ENCODE data around the gene ANAPC5. TPM values are rescaled to one million over a fixed set of nuclear protein-coding genes. Genes with fewer than 3 reads are reported as not detected.

ANAPC5 gene
- total RNA-seq, 4 donors from 2014 or later: 84.1 to 128 (median 91.8) TPM

- ATAC-seq (no peak), DNase-seq (no peak)
- no peaks in the 10 kb centered on the region for H3K27me3 ChIP-seq
- H3K4me1 ChIP-seq: no peaks in the 10 kb centered on the region
- intact Hi-C loops (cut with DNase I; ENCODE audit: low total_unique reads) (loop anchor here (1.0 kb wide), 1 partner anchor 110 kb away; no protein-coding TSS in a partner anchor), in situ Hi-C loops (cut with MboI; ENCODE audit: low sequenced_read_pairs in 4 of 4) (loop anchor here (5.0 to 10.0 kb wide), 4 partner anchors 104 to 114 kb away; no protein-coding TSS in a partner anchor)
- no peaks in the 10 kb centered on the region for H3K9me3 ChIP-seq
- H3K36me3 ChIP-seq: peaks cover 0 to 89% of the 10 kb centered on the region in 2 donors
- H3K27ac ChIP-seq: no peak overlapping the region
- no peak for TF ChIP-seq CTCF (IDR thresholded peaks at IDR 0.05 in 4 of 5, conservative IDR thresholded peaks at IDR 0.05 in 1 of 5)
- TF ChIP-seq POLR2A (IDR thresholded peaks at IDR 0.05): no peak
- no peak overlapping the region for H3K4me3 ChIP-seq
Observed at GRCh38 chr12:121333747-121334146, 18.5 kb downstream of the ANAPC5 start.

GRCh38 chr12:121331248-121331647 lies 21.0 kb downstream of the ANAPC5 start:
- H3K36me3 ChIP-seq: peaks cover 0 to 93% of the 10 kb centered on the region in 2 donors
- DNase-seq: no peak
- H3K4me1 ChIP-seq: peaks cover 0 to 8% of the 10 kb centered on the region in 2 donors
- ATAC-seq: no peak
- no peaks in the 10 kb centered on the region for H3K9me3 ChIP-seq
- TF ChIP-seq POLR2A (IDR thresholded peaks at IDR 0.05) (no peak), CTCF (IDR thresholded peaks at IDR 0.05 in 4 of 5, conservative IDR thresholded peaks at IDR 0.05 in 1 of 5) (no peak)
- no peaks in the 10 kb centered on the region for H3K27me3 ChIP-seq
- in situ Hi-C loops (cut with MboI; ENCODE audit: low sequenced_read_pairs in 4 of 4): loop anchor here (5.0 to 10.0 kb wide), 4 partner anchors 106 to 116 kb away; no protein-coding TSS in a partner anchor
- no peak overlapping the region for H3K27ac ChIP-seq
- intact Hi-C loops (cut with DNase I; ENCODE audit: low total_unique reads): no loop called here
- H3K4me3 ChIP-seq: no peak overlapping the region

- H3K9me3 ChIP-seq: no peaks in the 10 kb centered on the region
- no peak overlapping the region for H3K27ac ChIP-seq
- peaks cover 0 to 8% of the 10 kb centered on the region in 2 donors for H3K4me1 ChIP-seq
- in situ Hi-C loops (cut with MboI; ENCODE audit: low sequenced_read_pairs in 4 of 4) (loop anchor here (5.0 to 10.0 kb wide), 4 partner anchors 107 to 117 kb away; no protein-coding TSS in a partner anchor), intact Hi-C loops (cut with DNase I; ENCODE audit: low total_unique reads) (no loop called here)
- H3K36me3 ChIP-seq: peaks cover 0 to 95% of the 10 kb centered on the region in 2 donors
- DNase-seq: no peak
- H3K27me3 ChIP-seq: no peaks in the 10 kb centered on the region
- ATAC-seq: no peak
- H3K4me3 ChIP-seq: no peak overlapping the region
- TF ChIP-seq POLR2A (IDR thresholded peaks at IDR 0.05): no peak
- no peak for TF ChIP-seq CTCF (IDR thresholded peaks at IDR 0.05 in 4 of 5, conservative IDR thresholded peaks at IDR 0.05 in 1 of 5)
Observed at GRCh38 chr12:121330692-121331091, 21.5 kb downstream of the ANAPC5 start.

- TF ChIP-seq POLR2A (IDR thresholded peaks at IDR 0.05) (no peak), CTCF (IDR thresholded peaks at IDR 0.05 in 4 of 5, conservative IDR thresholded peaks at IDR 0.05 in 1 of 5) (no peak)
- Histone ChIP-seq H3K9me3 (no peaks in the 10 kb centered on the region), H3K4me1 (peaks cover 0 to 8% of the 10 kb centered on the region in 2 donors), H3K27me3 (no peaks in the 10 kb centered on the region), H3K27ac (no peak overlapping the region), H3K4me3 (no peak overlapping the region), H3K36me3 (peaks cover 0 to 94% of the 10 kb centered on the region in 2 donors)
- DNase-seq (no peak), ATAC-seq (no peak)
- intact Hi-C loops (cut with DNase I; ENCODE audit: low total_unique reads) (no loop called here), in situ Hi-C loops (cut with MboI; ENCODE audit: low sequenced_read_pairs in 4 of 4) (loop anchor here (5.0 to 10.0 kb wide), 4 partner anchors 107 to 117 kb away; no protein-coding TSS in a partner anchor)
Observed at GRCh38 chr12:121330195-121330594, 22.0 kb downstream of the ANAPC5 start.

GRCh38 chr12:121328620-121329019 lies 23.6 kb downstream of the ANAPC5 start:
- intact Hi-C loops (cut with DNase I; ENCODE audit: low total_unique reads): no loop called here
- ATAC-seq (no peak), DNase-seq (no peak)
- TF ChIP-seq POLR2A (IDR thresholded peaks at IDR 0.05) (no peak), CTCF (IDR thresholded peaks at IDR 0.05 in 4 of 5, conservative IDR thresholded peaks at IDR 0.05 in 1 of 5) (no peak)
- Histone ChIP-seq H3K4me1 (peaks cover 0 to 8% of the 10 kb centered on the region in 2 donors), H3K27me3 (no peaks in the 10 kb centered on the region), H3K9me3 (no peaks in the 10 kb centered on the region), H3K36me3 (peaks cover 0 to 93% of the 10 kb centered on the region in 2 donors), H3K27ac (no peak overlapping the region), H3K4me3 (no peak overlapping the region)
- in situ Hi-C loops (cut with MboI; ENCODE audit: low sequenced_read_pairs in 4 of 4): no loop called here
